Right atrium auricular region (tissue), 2 donors: ENCODE data around the gene KBTBD3. TPM values are rescaled to one million over a fixed set of nuclear protein-coding genes. Genes with fewer than 3 reads are reported as not detected.

Experiments
- DNase-seq: peaks from one replicate; pipeline ENCODE4 v3.0.0-alpha.2; 2019; ENCODE audit warnings: low spot score
- H3K27ac ChIP-seq, 2 donors: fragments of 200-600 bp; sonication (generic); 1 replicate in 1 of 2; 2 replicates in 1 of 2; pipeline ENCODE4 v1.5.1; 2016 to 2019
- H3K27me3 ChIP-seq, 2 donors: fragments of 200-600 bp; sonication (generic); one replicate each; pipeline versions ENCODE4 v1.5.1 to v1.6.0; 2017 to 2019
- H3K36me3 ChIP-seq: fragments of 200-600 bp; sonication (generic); one replicate; pipeline ENCODE4 v1.5.1; 2016
- H3K4me1 ChIP-seq, 2 donors: fragments of 200-600 bp; sonication (generic); one replicate each; pipeline versions ENCODE4 v1.5.1 to v1.6.0; 2017 to 2019
- H3K4me3 ChIP-seq, 2 donors: fragments of 200-600 bp; sonication (generic); 1 replicate in 1 of 2; 2 replicates in 1 of 2; pipeline ENCODE4 v1.5.1; 2017 to 2019; ENCODE audit warnings: mild to moderate bottlenecking in 1 of 2, moderate library complexity in 1 of 2
- H3K9me3 ChIP-seq, 2 donors: fragments of 200-600 bp; sonication (generic); one replicate each; pipeline ENCODE4 v1.5.1; 2019
- CTCF ChIP-seq, 2 donors: fragments of 200-600 bp; sonication (generic); IDR thresholded peaks; one replicate each; pipeline ENCODE4 v1.5.1; 2019; ENCODE audit warnings: antibody characterized with exemption in 2 of 2
- total RNA-seq, 2 donors: library from RNA; depleted of rRNA; stranded (reverse); fragments of >200 nt; gene quantifications; one replicate each; pipeline ENCODE4 v1.1.0, GENCODE V29; 2016

Gene KBTBD3
- total RNA-seq, 2 donors from 2014 or later = 3.3 to 4.2 TPM

- no peak overlapping the region for H3K27ac ChIP-seq
- no peak overlapping the region for H3K4me3 ChIP-seq
- no peak for TF ChIP-seq CTCF (IDR thresholded peaks at IDR 0.05)
- no peaks in the 10 kb centered on the region for H3K36me3 ChIP-seq
- peaks cover 0 to 15% of the 10 kb centered on the region in 2 donors for H3K4me1 ChIP-seq
- H3K27me3 ChIP-seq = no peaks in the 10 kb centered on the region
- DNase-seq = no peak
- no peaks in the 10 kb centered on the region for H3K9me3 ChIP-seq
Measured at GRCh38 chr11:106072804-106073203, 4.3 kb downstream of the KBTBD3 start.

GRCh38 chr11:106070606-106071005, 6.5 kb downstream of the KBTBD3 start:
- Histone ChIP-seq H3K4me1 (peaks cover 0 to 5% of the 10 kb centered on the region in 2 donors), H3K4me3 (no peak overlapping the region), H3K36me3 (no peaks in the 10 kb centered on the region), H3K9me3 (no peaks in the 10 kb centered on the region), H3K27ac (no peak overlapping the region), H3K27me3 (no peaks in the 10 kb centered on the region)
- no peak for DNase-seq
- TF ChIP-seq CTCF (IDR thresholded peaks at IDR 0.05) = no peak

GRCh38 chr11:106063009-106063408, 14.1 kb downstream of the KBTBD3 start:
- TF ChIP-seq CTCF (IDR thresholded peaks at IDR 0.05) = no peak
- no peak for DNase-seq
- Histone ChIP-seq H3K27ac (no peak overlapping the region), H3K36me3 (no peaks in the 10 kb centered on the region), H3K27me3 (no peaks in the 10 kb centered on the region), H3K4me1 (no peaks in the 10 kb centered on the region), H3K9me3 (no peaks in the 10 kb centered on the region), H3K4me3 (no peak overlapping the region)

GRCh38 chr11:106061954-106062949, 14.9 kb downstream of the KBTBD3 start:
- H3K9me3 ChIP-seq = no peaks in the 10 kb centered on the region
- TF ChIP-seq CTCF (IDR thresholded peaks at IDR 0.05) = no peak

GRCh38 chr11:106061249-106061784, 15.8 kb downstream of the KBTBD3 start:
- no peaks in the 10 kb centered on the region for H3K27me3 ChIP-seq
- TF ChIP-seq CTCF (IDR thresholded peaks at IDR 0.05) = no peak
- H3K4me3 ChIP-seq = no peak overlapping the region
- no peak overlapping the region for H3K27ac ChIP-seq
- H3K36me3 ChIP-seq = no peaks in the 10 kb centered on the region
- H3K4me1 ChIP-seq = no peaks in the 10 kb centered on the region
- DNase-seq = no peak
- H3K9me3 ChIP-seq = no peaks in the 10 kb centered on the region

More at GRCh38 chr11:106061954-106062949, 14.9 kb downstream of the KBTBD3 start:
- Histone ChIP-seq H3K36me3 (no peaks in the 10 kb centered on the region), H3K4me1 (no peaks in the 10 kb centered on the region), H3K4me3 (no peak overlapping the region), H3K27ac (no peak overlapping the region), H3K27me3 (no peaks in the 10 kb centered on the region)
- DNase-seq = no peak
